Coronary artery (tissue), 2 donors: ENCODE data around the gene PORCN.

ENCODE experiments used
- DNase-seq: peaks from one replicate; pipeline ENCODE4 v3.0.0-alpha.2; 2017; ENCODE audit warnings: low spot score
- H3K27ac ChIP-seq, 2 donors: fragments of 200-600 bp; sonication (generic); one replicate each; pipeline ENCODE4 v1.5.1; 2016 to 2019
- H3K4me3 ChIP-seq: fragments of 200-600 bp; sonication (generic); 2 replicates; pipeline ENCODE4 v1.5.1; 2016; ENCODE audit warnings: mild to moderate bottlenecking, moderate library complexity
- TF ChIP-seq, protein P1 (sequence below): fragments of 200-600 bp; sonication (generic); IDR thresholded peaks from one replicate; pipeline ENCODE4 v1.5.1; 2019; ENCODE audit warnings: antibody characterized with exemption

PORCN gene

DNA sequence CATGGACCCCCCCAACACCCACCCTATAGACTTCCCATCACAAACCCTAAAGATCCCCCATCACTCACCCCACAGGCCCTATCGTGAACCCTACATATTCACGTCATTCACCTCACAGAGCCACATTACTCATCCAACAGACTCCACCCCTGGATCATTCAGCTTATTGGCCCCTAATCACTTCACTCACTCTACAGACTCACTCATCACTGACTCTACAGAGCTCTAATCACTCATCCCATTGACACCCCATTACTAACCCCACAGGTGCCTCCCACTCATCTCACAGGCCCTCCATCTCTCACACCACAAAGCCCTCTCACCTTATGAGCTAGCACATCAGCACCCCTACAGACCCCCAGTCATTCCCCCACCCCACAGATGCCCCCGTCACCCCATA lies 24.4 kb downstream of the PORCN start:
- peak overlapping the region in 1 of 2 donors; percentile 66 for H3K27ac ChIP-seq
- TF ChIP-seq, protein P1, sequence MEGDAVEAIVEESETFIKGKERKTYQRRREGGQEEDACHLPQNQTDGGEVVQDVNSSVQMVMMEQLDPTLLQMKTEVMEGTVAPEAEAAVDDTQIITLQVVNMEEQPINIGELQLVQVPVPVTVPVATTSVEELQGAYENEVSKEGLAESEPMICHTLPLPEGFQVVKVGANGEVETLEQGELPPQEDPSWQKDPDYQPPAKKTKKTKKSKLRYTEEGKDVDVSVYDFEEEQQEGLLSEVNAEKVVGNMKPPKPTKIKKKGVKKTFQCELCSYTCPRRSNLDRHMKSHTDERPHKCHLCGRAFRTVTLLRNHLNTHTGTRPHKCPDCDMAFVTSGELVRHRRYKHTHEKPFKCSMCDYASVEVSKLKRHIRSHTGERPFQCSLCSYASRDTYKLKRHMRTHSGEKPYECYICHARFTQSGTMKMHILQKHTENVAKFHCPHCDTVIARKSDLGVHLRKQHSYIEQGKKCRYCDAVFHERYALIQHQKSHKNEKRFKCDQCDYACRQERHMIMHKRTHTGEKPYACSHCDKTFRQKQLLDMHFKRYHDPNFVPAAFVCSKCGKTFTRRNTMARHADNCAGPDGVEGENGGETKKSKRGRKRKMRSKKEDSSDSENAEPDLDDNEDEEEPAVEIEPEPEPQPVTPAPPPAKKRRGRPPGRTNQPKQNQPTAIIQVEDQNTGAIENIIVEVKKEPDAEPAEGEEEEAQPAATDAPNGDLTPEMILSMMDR, result no peak
- no peak overlapping the region for H3K4me3 ChIP-seq
- no peak for DNase-seq

DNA sequence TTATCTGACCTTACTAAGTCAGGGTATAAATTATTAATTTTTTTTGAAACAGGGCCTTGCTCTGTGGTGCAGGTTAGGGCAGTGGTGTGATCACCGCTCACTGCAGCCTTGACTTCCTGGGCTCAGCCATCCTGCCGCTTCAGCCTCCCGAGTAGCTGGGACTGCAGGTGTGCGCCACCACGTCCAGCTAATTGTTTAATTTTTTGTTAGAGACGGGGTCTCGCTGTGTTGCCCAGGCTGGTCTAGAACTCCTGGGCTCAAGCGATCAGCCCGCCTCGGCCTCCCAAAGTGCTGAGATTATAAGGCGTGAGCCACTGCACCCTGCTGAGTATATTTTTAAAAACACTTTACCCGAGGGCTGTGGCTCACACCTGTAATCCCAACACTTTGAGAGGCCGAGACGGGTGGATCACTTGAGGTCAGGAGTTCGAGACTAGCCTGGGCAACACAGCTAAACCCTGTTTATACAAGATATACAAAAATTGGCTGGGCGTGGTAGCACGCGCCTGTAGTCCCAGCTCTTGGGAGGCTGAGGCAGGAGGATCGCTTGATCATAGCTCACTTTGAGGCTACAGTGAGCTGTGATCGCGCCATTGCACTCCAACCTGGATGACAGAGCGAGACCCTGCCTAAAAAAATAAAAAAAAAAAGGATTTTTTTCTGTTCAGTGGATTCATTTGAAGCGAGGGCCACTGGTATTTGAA lies 30.0 kb downstream of the PORCN start:
- H3K27ac ChIP-seq, result peak overlapping the region; percentile 74 to 93
- TF ChIP-seq, protein P1, result no peak
- H3K4me3 ChIP-seq, result peak overlapping the region; percentile 82
- DNase-seq, result no peak

DNA sequence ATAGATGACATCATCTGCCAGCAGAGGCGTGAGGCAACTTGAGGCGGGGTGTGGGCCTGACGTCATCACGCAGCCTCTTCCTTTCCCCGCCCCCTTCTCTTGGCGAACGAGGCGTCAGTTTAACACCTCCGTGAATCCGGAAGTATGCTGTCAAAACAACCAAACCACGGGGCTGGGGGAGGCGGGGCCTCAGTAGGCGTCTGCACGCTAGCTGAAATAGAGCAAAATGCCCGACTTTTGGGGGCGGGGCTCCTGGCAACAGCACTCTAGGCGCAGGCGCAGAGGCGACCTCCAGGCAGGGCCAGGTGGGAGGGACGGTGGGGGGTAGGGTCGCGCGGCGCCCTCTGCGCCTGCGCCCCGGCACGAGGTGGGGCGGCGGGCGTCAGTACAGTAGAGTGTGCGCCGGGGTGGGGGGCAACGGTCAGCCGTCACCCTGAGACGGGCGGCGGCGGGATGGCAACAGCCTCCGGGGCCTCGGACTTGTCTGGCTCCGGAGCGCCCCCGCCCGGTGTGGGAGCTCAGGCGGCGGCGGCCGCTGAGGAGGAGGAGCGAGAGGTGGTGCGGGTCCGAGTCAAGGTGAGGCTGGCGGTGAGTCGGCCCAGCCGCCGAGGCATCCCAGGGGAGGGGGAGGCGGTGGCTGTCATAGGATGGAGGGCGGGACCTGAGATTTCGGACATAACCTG lies 30.7 kb downstream of the PORCN start, which contains the start of gene TBC1D25:
Gene TBC1D25, plus strand, starts transcription at position 370 of the 683 bp plus-strand sequence. Its CDS starts 84 bp downstream, at position 454.
- Histone ChIP-seq H3K4me3 (peak within 1 kb of the TSS; percentile 82), H3K27ac (peak within 1 kb of the TSS; percentile 74 to 93)
- DNase-seq, result peak; percentile 96
- TF ChIP-seq, protein P1, result no peak

DNA sequence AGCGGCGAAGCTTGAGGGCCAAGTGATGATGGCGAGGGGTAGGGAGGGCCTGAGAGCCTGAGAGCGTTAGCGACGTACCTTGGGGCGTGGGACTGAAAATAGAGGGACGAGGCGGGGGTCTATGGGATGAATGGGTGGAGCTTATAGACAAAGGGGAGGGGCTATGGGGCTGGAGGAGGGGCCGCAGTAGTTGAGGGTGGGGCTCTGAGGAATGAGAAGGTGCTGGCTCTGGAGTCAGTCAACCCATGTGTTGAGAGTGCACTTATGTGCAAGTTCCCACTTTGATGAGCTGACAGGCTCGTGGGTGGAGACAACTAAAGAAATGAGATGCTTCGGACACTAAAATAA lies 31.2 kb downstream of the PORCN start:
- H3K27ac ChIP-seq, result peak overlapping the region; percentile 74 to 93
- TF ChIP-seq, protein P1, result no peak
- peak; percentile 76 for DNase-seq
- H3K4me3 ChIP-seq, result peak overlapping the region; percentile 82

DNA sequence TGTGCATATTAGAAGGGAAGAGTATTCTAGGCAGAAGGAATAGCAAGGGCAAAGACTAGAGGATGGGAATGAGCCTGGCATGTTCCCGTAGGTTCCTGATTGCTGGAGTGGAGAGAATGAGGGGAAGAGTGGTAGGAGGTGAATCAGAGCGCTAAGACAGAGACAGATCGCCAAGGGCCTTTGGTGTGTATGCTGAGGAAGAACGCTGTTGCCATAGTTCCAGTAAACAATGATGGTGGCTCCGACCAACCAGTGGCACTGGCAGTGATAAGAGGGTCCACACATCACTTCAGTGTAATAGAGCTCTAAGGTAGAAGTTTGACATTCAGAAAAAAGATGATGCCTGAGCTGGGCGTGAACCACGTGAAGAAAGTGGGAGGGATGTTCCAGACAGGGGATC lies 31.7 kb downstream of the PORCN start:
- H3K4me3 ChIP-seq, result peak overlapping the region; percentile 82
- DNase-seq, result no peak
- TF ChIP-seq, protein P1, result no peak
- peak overlapping the region in 1 of 2 donors; percentile 93 for H3K27ac ChIP-seq

DNA sequence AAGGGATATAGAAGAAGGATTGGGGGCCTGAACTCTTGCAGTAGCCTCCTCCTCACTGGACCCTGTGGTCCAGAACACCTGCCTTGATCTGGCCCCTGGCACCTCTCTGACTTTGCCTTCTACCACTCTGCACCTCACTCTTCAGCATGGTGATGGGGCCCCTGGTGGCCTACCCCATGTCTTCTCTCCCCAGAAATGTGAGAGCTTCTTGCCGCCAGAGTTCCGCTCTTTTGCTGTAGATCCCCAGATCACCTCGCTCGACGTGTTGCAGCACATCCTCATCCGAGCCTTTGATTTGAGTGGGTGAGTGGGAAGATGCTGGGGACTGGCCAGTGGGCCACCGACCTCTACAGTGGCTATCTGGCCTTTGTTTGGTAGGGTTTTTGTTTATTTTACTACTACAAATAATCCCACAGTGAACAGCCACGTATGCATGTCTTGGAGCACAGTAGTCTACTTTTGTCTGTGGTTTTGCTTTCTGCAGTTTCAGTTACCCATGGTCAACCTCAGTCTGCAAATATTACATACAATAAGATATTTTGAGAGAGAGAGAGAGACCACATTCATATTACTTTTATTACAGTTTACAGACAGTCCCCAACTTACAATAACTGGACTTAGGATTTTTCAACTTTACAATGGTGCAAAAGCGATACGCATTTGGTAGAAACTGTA lies 32.5 kb downstream of the PORCN start:
- no peak overlapping the region for H3K4me3 ChIP-seq

More for the DNA sequence above, 32.5 kb downstream of the PORCN start:
- no peak overlapping the region for H3K27ac ChIP-seq
- TF ChIP-seq, protein P1, result no peak
- no peak for DNase-seq
